Left ventricle myocardium inferior (tissue), 1 donor: ENCODE measurements around the gene RASA3. TPM values are rescaled to one million over a fixed set of nuclear protein-coding genes. Genes with fewer than 3 reads are reported as not detected.
"Not testable (repeated sequence)": the region's sequence is repeated elsewhere in the genome, so short reads cannot be mapped to it uniquely, and the experiment has no call there.

Experiments
- DNase-seq: peaks from one replicate; pipeline ENCODE4 v3.0.0-alpha.2; 2020
- H3K27ac ChIP-seq: fragments of 200-600 bp; replicated peaks from 2 replicates; pipeline ENCODE4 v1.8.0; 2021
- H3K27me3 ChIP-seq: fragments of 200-600 bp; 2 replicates; pipeline ENCODE4 v1.8.0; 2021; ENCODE audit warnings: low read depth
- H3K36me3 ChIP-seq: fragments of 200-600 bp; 2 replicates; pipeline ENCODE4 v1.8.0; 2021
- H3K4me1 ChIP-seq: fragments of 200-600 bp; 2 replicates; pipeline ENCODE4 v1.8.0; 2021
- H3K4me3 ChIP-seq: fragments of 200-600 bp; 2 replicates; pipeline ENCODE4 v1.8.0; 2021; ENCODE audit warnings: mild to moderate bottlenecking, moderate library complexity
- H3K9me3 ChIP-seq: fragments of 200-600 bp; replicated peaks from 2 replicates; pipeline ENCODE4 v1.8.0; 2021
- intact Hi-C: fragments of 100-400 bp; cut with micrococcal nuclease; formaldehyde crosslinking; loops from one replicate; pipeline ENCODE4 v1.11.0; 2022
- total RNA-seq: library from RNA; stranded (reverse); fragmentation: NEBNext Ultra II Directional; extraction: Animal tissue kit (Norgen Biotek cat#: 25700); gene quantifications from one replicate; pipeline ENCODE4 v1.2.1, GENCODE V29; 2021
- TF ChIP-seq, protein P1 (sequence below): fragments of 200-600 bp; IDR thresholded peaks from 2 replicates; pipeline ENCODE4 v1.8.0; 2021; ENCODE audit warnings: antibody characterized with exemption, mild to moderate bottlenecking, borderline replicate concordance
- donor health status: DM: no; HTN: yes; CAD: no; lungs with severe emphysema.

The RASA3 gene
- total RNA-seq, 1 donor from 2014 or later, result 9.5 TPM

GRCh38 chr13:114134111-114134943 lies 1.9 kb upstream of the RASA3 start:
- Histone ChIP-seq H3K4me3 (no peak overlapping the region), H3K27ac (peak overlapping the region; percentile 30), H3K4me1 (peaks cover 42% of the 10 kb centered on the region), H3K27me3 (no peaks in the 10 kb centered on the region), H3K36me3 (no peaks in the 10 kb centered on the region), H3K9me3 (no peaks in the 10 kb centered on the region)
- DNase-seq, result no peak
- intact Hi-C loops, result no loop called here
- TF ChIP-seq, protein P1, sequence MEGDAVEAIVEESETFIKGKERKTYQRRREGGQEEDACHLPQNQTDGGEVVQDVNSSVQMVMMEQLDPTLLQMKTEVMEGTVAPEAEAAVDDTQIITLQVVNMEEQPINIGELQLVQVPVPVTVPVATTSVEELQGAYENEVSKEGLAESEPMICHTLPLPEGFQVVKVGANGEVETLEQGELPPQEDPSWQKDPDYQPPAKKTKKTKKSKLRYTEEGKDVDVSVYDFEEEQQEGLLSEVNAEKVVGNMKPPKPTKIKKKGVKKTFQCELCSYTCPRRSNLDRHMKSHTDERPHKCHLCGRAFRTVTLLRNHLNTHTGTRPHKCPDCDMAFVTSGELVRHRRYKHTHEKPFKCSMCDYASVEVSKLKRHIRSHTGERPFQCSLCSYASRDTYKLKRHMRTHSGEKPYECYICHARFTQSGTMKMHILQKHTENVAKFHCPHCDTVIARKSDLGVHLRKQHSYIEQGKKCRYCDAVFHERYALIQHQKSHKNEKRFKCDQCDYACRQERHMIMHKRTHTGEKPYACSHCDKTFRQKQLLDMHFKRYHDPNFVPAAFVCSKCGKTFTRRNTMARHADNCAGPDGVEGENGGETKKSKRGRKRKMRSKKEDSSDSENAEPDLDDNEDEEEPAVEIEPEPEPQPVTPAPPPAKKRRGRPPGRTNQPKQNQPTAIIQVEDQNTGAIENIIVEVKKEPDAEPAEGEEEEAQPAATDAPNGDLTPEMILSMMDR, result no peak

DNA sequence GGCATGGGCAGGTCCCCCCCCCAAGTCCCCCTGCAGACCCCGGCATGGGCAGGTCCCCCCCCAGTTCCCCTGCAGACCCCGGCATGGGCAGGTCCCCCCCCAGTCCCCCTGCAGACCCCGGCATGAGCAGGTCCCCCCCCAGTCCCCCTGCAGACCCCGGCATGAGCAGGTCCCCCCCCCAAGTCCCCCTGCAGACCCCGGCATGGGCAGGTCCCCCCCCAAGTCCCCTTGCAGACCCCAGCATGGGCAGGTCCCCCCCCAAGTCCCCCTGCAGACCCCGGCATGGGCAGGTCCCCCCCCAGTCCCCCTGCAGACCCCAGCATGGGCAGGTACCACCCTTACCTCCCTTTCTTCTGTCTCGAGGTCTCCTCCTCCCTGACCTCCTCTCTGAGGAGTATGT lies 1.1 kb upstream of the RASA3 start:
- H3K9me3 ChIP-seq, H3K4me3 ChIP-seq, DNase-seq, intact Hi-C loops, H3K27ac ChIP-seq, H3K27me3 ChIP-seq, H3K36me3 ChIP-seq: not testable (repeated sequence)
- H3K4me1 ChIP-seq, result peaks cover 50% of the 10 kb centered on the region

DNA sequence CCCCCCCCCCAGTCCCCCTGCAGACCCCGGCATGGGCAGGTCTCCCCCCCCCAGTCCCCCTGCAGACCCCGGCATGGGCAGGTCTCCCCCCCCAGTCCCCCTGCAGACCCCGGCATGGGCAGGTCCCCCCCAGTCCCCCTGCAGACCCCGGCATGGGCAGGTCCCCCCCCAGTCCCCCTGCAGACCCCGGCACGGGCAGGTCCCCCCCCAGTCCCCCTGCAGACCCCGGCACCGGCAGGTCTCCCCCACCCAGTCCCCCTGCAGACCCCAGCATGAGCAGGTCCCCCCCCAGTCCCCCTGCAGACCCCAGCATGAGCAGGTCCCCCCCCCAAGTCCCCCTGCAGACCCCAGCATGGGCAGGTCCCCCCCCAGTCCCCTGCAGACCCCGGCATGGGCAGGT lies 703 bp upstream of the RASA3 start:
- intact Hi-C loops, DNase-seq: not testable (repeated sequence)
- peaks cover 54% of the 10 kb centered on the region for H3K4me1 ChIP-seq

DNA sequence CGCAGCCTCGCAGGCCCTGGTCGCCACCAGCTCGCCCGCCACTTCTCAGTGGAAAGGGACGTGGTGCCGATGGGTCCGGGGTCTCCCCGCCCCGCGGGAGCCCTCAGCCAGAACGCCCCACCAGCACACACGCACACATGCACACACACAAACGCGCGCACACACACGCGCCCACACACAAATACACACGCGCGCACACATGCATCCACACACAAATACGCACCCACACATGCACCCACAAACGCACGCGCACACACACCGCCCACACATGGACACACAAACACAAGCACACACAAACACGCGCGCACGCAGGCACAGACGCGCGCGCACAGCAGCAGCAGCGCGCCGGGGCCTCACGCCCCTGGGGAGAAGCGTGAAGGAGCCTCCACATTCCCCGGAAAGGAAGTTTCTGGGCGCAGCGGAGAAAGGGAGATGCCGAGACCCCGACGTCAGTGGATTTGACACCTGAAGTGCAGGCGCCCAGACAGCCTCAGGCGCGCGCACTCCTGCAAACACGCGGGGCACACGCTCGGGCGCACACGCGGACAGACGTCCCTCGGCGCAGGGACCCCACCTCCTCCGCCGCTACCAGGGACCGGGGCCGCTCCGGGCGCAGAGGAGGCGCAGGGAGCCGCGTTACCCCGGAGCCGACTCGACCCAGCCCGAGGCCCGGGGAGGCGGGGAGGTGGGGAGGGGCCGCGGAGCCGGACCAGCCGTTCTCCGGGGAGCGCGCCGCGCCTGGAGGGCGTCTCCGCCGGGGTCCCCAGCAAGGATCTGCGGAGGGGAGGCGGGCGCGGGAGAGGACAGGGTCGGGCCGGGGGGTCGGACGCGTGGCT lies 622 bp downstream of the RASA3 start:
- intact Hi-C loops, result no loop called here
- H3K36me3 ChIP-seq, result no peaks in the 10 kb centered on the region
- peaks cover 67% of the 10 kb centered on the region for H3K4me1 ChIP-seq

More for the DNA sequence above, 703 bp upstream of the RASA3 start:
- H3K27me3 ChIP-seq, H3K36me3 ChIP-seq, H3K27ac ChIP-seq, H3K9me3 ChIP-seq: not testable (repeated sequence)
- H3K4me3 ChIP-seq, result peak overlapping the region; percentile 98

GRCh38 chr13:114130837-114131582 lies 1.4 kb downstream of the RASA3 start:
- intact Hi-C loops, result no loop called here
- peaks cover 70% of the 10 kb centered on the region for H3K4me1 ChIP-seq
- H3K4me3 ChIP-seq, result peak overlapping the region; percentile 98
- peak; percentile 55 for DNase-seq
- H3K27ac ChIP-seq, result peak overlapping the region; percentile 83
- H3K9me3 ChIP-seq, result no peaks in the 10 kb centered on the region
- TF ChIP-seq, protein P1, result no peak
- H3K36me3 ChIP-seq, result no peaks in the 10 kb centered on the region
- no peaks in the 10 kb centered on the region for H3K27me3 ChIP-seq

More for the DNA sequence above, 622 bp downstream of the RASA3 start:
- Histone ChIP-seq H3K9me3 (no peaks in the 10 kb centered on the region), H3K27ac (peak overlapping the region; percentile 83), H3K27me3 (no peaks in the 10 kb centered on the region), H3K4me3 (peak overlapping the region; percentile 98)
- TF ChIP-seq, protein P1, result no peak
- DNase-seq, result peak; percentile 25

GRCh38 chr13:114130131-114130836 lies 2.1 kb downstream of the RASA3 start:
- DNase-seq, result no peak
- intact Hi-C loops, result no loop called here
- Histone ChIP-seq H3K9me3 (no peaks in the 10 kb centered on the region), H3K4me1 (peaks cover 70% of the 10 kb centered on the region), H3K27ac (peak overlapping the region; percentile 83), H3K4me3 (peak overlapping the region; percentile 98), H3K36me3 (no peaks in the 10 kb centered on the region), H3K27me3 (no peaks in the 10 kb centered on the region)
- TF ChIP-seq, protein P1, result no peak
